Measurements from ENCODE around the gene CRTC1.
A peak's percentile ranks its signal among the peaks of the same experiment; 100 is the strongest.

The CRTC1 gene

DNA sequence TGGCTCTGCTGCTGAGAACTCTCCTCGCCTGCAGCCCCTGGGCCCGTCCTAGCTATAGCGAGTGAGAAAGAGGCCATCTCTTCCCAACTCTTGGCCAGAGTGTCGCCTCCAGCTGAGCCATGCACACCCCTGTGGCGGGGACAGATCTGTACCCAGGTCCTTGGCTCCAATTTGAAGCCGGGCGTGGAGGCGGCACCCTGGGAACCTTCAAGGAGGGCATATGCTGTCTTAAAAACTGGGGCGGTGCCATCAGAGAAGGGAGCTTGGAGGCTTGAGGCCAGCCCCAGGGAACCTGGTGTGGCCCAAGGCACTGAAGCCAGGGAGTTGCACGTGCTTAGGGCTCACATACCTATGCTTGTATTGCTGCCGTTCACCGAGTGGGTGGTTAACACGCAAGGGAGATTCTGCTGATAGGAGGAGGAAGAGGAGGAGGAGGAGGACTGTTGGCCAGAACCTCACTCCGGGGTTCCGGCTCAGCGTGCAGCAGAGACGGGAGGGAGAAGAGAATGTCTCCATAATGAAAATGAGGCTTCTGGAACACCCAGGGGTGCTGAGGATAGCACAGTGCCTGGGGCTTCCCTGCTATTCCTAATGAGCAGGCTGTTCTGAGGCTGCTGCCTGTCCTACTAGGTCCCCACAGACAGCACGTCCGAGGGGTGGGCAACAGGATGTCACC lies 67.0 kb downstream of the CRTC1 start:
- DNase-seq: no peak

DNA sequence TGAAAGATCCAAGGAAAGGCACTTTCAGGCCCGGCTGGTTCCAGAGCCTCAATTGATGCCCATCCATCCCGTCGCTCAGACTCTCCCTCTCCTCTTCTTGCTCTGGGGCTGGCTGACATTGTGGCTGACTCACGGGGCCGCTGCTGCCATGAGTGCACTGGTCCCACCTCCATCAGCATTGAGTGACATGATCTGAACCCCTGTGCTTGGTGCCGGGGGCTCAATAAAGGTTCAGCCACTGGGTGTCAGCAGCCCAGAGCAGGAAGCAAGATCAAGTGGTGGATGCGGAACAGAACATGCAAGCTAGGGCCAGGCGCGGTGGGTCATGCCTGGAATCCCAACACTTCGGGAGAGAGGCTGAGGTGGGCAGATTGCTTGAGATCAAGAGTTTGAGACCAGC lies 68.1 kb downstream of the CRTC1 start:
- DNase-seq: no peak

GRCh38 chr19:18754501-18754900 lies 71.0 kb downstream of the CRTC1 start:
- DNase-seq: no peak

- DNase-seq: peak; percentile 43
Measured at GRCh38 chr19:18756896-18757295, 73.4 kb downstream of the CRTC1 start.

GRCh38 chr19:18759304-18759994 lies 76.0 kb downstream of the CRTC1 start:
- DNase-seq: no peak

DNA sequence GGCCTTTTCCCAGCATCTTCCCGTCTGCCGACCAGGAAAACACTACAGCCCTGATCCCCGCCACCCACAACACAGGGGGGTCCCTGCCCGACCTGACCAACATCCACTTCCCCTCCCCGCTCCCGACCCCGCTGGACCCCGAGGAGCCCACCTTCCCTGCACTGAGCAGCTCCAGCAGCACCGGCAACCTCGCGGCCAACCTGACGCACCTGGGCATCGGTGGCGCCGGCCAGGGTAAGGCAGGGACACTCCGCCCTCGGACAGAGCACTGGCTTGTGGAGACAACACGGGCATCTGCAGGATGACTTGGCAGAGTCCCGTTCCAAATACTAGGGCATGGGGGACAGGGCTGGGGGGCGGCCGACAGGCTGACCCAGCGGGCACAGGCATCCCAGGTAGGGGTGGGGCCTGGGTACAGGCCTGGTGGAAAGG lies 76.5 kb downstream of the CRTC1 start:
- no peak for DNase-seq

DNA sequence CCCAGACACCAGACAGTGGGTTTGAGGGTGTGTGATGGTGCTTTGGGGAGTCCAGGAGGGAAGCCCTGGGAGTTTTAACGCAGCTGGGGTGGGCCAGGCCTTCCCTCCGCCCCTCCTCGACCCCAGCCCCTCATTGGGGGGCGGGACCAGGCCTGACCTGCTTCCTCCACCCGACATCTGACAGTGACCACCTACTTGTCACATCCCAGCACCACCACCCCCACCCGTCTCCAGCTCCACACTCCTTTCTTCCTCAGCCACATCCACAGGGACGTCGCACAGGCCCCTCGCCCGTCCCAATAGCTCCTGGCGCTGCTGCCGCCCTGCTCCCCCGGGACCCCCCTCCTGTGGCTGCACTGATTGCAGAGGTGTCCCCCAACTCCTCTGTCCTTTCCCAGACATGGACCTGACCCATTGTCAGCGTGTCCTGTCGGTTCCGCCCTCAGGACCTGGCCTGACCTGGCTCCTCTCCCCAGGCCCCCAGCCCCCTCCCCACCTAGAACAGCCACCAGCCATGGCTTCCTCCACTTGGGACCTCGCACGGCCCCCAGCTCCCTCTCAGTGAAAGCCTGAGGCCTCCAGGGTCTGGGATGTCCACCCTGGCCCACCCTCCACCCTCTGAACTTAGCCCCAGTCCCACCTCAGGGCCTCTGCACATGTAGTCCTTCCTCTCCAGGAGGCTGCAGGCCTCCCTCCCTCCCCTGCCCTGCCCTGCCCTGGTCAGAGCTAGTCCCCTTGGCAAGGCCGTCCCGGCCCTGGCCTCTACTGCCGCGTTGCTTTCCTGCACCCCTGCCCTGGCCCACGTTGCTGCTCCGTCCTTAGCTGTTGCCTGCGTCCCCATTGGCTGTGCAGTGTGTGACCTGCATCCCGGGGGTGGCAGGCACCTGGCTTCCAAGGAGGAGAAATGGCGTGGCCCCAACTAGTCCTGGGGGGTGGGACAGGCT lies 77.2 kb downstream of the CRTC1 start:
- DNase-seq: no peak

- peak; percentile 4 for DNase-seq
Measured at GRCh38 chr19:18761531-18762110, 78.1 kb downstream of the CRTC1 start.

DNA sequence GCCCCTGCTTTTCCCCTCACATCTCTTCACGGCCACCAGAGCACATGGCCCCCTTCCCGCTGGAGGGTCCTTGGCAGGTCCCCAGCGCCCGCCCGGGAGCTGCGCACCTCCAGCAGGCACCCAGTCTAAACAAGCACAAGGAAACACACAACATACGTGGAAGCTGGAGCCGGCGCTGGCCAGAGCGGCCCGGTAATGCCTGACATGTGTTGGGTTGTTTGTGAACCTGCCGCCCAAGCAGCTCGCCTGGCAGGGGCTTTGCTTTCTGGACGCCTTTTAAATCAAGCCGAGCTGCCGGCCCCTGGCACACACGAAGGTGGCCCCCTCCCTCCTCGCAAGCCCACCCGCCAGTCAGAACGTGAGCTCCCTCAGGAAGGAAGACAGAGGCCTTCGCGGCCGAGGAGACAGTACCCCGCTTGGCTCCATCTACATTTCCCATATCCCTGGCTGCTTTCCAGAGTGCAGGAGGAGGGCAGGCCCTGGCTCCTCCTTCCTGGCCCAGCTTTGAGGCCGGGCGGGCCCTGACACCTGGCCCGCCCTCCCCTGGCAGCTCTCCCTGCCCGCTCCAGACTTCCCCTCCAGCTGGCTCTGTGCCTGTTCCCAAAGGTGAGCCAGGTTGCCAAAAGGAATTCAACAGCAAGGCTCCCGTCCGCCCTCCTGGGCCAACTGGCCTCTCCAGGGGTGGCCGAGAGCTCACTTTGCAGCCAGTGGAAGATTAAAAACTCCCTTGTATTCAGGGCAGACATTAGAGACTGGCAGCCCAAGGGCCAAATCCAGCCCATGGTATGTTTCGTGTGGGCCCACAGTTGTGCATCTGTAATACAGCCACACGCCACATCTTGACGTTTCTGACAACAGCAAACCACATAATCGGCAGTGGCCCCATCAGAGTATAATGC lies 78.9 kb downstream of the CRTC1 start:
- peak; percentile 96 for DNase-seq

GRCh38 chr19:18763674-18764590 lies 80.5 kb downstream of the CRTC1 start:
- DNase-seq: peak; percentile 37

- DNase-seq: no peak
Measured at GRCh38 chr19:18764591-18765051, 81.1 kb downstream of the CRTC1 start.

DNA sequence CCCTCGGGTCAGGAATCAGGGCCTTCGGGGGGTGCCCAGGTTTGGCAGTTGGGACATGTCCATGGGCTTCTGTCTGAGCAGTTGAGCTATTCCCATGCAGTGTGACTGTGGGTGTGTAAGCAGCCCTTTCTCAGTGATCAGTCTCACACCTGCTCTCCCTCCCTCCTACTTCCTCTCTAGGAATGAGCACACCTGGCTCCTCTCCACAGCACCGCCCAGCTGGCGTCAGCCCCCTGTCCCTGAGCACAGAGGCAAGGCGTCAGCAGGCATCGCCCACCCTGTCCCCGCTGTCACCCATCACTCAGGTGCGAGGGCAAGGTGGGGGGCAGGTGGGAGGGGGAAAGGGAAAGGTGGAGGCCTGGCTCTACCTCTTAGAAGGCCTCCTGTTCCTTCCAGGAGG lies 81.7 kb downstream of the CRTC1 start:
- peak; percentile 92 for DNase-seq

DNA sequence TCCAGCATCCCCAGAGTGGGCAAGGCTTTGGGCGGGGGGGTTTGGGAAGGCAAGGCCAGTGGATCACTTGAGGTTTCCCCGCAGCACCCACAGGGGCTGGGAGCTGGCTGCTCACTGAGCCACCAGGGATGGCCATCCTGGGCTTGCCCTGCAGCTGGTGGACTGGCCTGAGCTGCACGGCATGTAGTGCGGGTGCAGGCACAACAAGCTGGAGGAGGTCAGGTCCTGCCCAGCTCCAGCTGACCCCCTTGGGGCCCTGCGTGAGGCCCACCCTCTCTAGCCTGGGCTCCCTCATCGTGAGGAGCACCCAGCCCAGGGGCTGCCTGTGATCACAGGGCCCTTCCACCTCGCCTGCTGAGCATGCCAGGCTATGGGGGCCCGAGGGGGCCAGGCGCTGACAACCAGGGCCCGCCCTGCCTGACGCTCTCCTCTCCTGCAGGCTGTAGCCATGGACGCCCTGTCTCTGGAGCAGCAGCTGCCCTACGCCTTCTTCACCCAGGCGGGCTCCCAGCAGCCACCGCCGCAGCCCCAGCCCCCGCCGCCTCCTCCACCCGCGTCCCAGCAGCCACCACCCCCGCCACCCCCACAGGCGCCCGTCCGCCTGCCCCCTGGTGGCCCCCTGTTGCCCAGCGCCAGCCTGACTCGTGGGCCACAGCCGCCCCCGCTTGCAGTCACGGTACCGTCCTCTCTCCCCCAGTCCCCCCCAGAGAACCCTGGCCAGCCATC lies 84.7 kb downstream of the CRTC1 start:
- DNase-seq: no peak

DNA sequence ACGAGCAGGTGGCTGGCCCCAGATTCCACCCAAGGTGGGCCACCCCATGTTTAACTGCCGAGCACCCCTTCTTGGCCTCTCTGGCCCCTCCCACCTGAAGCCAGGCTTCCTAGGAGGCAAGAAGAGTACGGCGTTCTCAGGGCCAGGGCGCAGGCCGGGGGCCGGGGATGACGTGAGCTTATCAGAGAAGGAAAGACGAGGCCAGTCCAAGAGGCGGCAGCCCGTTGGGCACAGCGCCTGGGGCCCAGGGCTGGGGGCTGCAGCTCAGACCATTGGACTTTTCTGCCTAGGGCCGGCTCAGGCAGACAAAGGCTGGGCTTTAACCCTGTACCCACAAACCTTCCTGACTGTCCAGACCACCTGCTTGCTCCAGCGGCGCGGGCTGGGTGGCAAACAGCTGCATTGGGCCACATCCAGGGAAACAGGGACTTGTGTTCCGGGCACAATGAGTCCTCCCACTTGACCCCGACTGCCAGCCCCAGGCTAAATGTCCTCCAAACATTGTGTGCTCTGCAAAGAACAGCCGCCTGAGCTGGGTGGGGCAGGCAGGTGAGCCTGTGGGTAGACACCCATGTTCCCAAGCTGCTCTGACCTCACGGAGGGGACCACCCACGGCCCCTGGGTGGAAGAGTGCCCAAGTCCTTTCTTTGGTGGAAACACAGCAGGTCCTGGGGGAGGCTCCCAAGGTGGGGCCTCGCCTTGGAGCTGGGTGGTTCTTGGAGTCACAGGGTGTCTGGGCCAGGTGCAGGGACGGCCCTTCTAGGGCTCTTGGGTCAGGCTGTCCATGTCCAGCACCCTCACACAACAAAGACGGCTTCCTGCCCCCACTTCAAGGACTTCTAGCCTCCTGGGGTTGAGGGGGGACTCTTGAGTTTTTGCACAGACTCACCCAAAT lies 85.8 kb downstream of the CRTC1 start:
- no peak for DNase-seq

GRCh38 chr19:18769989-18770528 lies 86.6 kb downstream of the CRTC1 start:
- DNase-seq: no peak

DNA sequence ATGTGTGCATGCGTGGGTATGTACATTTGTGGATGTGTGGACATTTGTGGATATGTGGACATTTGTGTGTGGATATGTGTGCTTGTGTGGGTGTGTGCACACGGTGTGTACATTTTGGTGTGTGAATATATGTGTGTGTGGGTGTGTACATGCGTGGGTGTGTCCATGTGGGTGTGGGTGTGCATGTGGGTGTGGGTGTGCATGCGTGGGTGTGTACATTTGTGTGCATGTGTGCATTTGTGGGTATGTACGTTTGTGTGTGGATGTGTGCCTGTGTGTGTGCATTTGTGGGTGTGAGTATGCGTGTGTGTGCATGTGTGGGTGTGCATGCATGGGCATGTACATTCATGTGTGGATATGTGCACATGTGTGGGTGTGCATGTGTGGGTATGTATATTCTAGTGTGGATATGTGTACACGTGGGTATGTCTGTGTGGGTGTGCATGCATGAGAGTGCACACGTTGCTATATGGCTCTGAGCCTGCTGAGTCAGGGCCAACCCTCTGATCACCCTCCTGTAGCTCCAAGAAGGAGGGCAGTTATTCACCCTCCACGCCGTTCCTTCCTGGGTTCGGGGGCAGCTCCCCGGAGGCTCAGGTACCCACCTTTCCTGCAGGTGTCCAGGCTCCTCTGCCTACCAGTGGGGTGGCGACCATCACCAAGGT lies 87.3 kb downstream of the CRTC1 start:
- DNase-seq: no peak

- DNase-seq: no peak
Measured at GRCh38 chr19:18771328-18772242, 88.1 kb downstream of the CRTC1 start.

Data from NCI-H510A treated with DMSO at 0.1 percent for 48 hours (cell line).